Measurements from ENCODE around the gene PKDCC. TPM values are rescaled to one million over a fixed set of nuclear protein-coding genes. Genes with fewer than 3 reads are reported as not detected.

Gene PKDCC
- total and polyA plus RNA-seq, 2 donors (not counting 1 experiment from before 2014, with no cell fraction given): 0.20 to 0.82 TPM

DNA sequence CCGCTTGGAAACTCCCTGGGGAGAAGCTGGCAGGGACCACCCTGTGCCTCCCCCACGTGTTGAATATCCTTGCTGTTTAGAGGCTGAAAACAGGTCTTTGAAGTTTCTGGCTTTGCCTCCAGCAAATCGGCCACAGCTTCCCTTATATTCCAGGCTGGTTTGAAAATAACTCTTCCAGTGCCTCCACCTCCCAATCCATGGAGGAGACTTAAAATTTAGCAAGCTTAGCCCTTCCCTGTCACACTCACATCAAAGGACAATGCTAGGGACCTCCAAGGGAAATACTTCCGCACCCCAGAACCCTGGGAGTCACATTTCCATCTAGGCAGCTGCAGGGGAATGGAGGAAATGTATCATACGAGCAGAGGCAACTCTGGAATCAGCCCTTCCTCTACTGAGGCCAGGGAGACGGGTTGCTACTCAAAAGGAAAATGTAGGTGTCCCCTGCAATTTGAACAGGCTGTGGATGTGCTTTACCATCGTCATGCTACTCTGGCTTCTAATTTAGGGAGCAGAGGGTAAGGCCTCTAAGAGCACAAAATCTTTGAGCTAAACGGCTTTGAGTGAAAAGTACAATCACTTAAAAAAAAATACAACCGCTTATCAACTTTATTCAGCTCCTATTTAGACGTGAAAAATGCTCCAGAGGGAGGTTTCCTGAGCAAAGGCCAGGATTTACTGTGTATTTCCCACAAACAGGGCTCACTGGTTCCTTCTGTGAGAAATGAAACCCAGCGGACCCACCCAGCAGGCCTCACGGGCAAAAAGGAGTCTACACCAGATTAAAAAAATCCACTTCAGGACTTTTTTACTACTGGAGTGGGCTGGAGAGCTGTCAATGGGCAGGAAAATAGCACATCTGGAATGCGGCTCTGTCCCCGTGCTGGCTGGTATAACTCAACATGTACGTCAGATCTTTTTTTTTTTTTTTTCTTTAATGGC, 49.4 kb upstream of the PKDCC start:
- WGBS (ENCODE audit: insufficient coverage): 77% methylated on average over 9 of the region's 15 CpGs
- CTCF ChIA-PET: no interaction called here
- TF ChIP-seq, protein P1, sequence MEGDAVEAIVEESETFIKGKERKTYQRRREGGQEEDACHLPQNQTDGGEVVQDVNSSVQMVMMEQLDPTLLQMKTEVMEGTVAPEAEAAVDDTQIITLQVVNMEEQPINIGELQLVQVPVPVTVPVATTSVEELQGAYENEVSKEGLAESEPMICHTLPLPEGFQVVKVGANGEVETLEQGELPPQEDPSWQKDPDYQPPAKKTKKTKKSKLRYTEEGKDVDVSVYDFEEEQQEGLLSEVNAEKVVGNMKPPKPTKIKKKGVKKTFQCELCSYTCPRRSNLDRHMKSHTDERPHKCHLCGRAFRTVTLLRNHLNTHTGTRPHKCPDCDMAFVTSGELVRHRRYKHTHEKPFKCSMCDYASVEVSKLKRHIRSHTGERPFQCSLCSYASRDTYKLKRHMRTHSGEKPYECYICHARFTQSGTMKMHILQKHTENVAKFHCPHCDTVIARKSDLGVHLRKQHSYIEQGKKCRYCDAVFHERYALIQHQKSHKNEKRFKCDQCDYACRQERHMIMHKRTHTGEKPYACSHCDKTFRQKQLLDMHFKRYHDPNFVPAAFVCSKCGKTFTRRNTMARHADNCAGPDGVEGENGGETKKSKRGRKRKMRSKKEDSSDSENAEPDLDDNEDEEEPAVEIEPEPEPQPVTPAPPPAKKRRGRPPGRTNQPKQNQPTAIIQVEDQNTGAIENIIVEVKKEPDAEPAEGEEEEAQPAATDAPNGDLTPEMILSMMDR (IDR thresholded peaks at IDR 0.05): no peak
- TF ChIP-seq EZH2 (IDR thresholded peaks at IDR 0.05; ENCODE audit: borderline replicate concordance, insufficient read depth, low read depth, low read length, poor library complexity, severe bottlenecking): no peak

DNA sequence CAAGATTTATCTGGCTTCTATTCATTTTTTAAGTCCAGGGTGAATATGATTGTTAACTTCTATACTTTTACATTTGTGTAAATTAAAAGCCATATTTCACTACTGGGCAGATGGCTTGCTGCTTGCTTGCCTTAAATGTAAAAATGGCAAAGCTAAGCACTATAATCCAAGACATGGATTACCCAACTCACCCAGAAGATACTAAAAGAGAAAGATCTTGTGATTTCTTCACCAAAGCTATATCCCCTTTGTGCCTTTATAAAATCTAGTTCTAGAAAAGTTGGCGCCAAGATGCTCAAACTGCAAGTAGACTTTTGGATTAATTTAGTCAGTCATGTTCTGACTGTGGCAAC, 48.7 kb upstream of the PKDCC start:
- Mint-ChIP-seq H3K9me3 (ENCODE audit: insufficient read depth) (peaks cover 6% of the 10 kb centered on the region), H3K4me1 (no peaks in the 10 kb centered on the region), H3K4me3 (no peak overlapping the region), H3K27ac (no peak overlapping the region), H3K27me3 (peaks cover 24% of the 10 kb centered on the region)
- Histone ChIP-seq H3K4me1 (ENCODE audit: control insufficient read depth in 2 of 2, insufficient read depth in 2 of 2, low read length in 2 of 2) (no peaks in the 10 kb centered on the region), H3K4me2 (replicated peaks; ENCODE audit: low read depth, low read length, poor library complexity, severe bottlenecking) (no peak overlapping the region), H4K20me1 (ENCODE audit: control insufficient read depth, insufficient read depth, low read length, poor library complexity, severe bottlenecking) (no peaks in the 10 kb centered on the region), H3K36me3 (replicated peaks in 1 of 2; ENCODE audit: control extremely low read depth in 1 of 2, control insufficient read depth in 1 of 2, extremely low read depth in 1 of 2, insufficient read depth in 2 of 2, low read length in 1 of 2) (no peaks in the 10 kb centered on the region), H3K79me2 (ENCODE audit: control insufficient read depth, insufficient read depth, low read length) (no peaks in the 10 kb centered on the region), H3K4me3 (ENCODE audit: control extremely low read depth in 1 of 5, extremely low read depth in 1 of 5, insufficient read depth in 1 of 5, low read depth in 2 of 5, low read length in 4 of 5) (no peak overlapping the region), H3K27me3 (replicated peaks in 1 of 4; ENCODE audit: control extremely low read depth in 1 of 4, control insufficient read depth in 3 of 4, insufficient read depth in 4 of 4, low read length in 3 of 4) (no peaks in the 10 kb centered on the region), H2AFZ (ENCODE audit: insufficient read depth, low read depth, low read length, poor library complexity, severe bottlenecking) (no peak overlapping the region), H3K9me3 (ENCODE audit: control extremely low read depth in 1 of 3, control insufficient read depth in 2 of 3, insufficient read depth in 1 of 3, low read length in 2 of 3) (peaks cover 0 to 29% (median 10%) of the 10 kb centered on the region in 3 donors), H3K27ac (ENCODE audit: low read length in 2 of 2) (no peak overlapping the region), H3K9ac (ENCODE audit: low read length) (no peak overlapping the region)
- CTCF ChIA-PET: no interaction called here
- WGBS (ENCODE audit: insufficient coverage): no CpG with 5 or more reads among the region's 1 CpG
- POLR2A ChIA-PET: no interaction called here
- DNase-seq: no peak
- TF ChIP-seq, protein P1 (IDR thresholded peaks at IDR 0.05): no peak
- no peak for TF ChIP-seq EZH2 (IDR thresholded peaks at IDR 0.05; ENCODE audit: borderline replicate concordance, insufficient read depth, low read depth, low read length, poor library complexity, severe bottlenecking)
- intact Hi-C loops (cut with micrococcal nuclease): no loop called here
- ATAC-seq (ENCODE audit: low read depth): no peak

More for the DNA sequence above, 49.4 kb upstream of the PKDCC start:
- Mint-ChIP-seq H3K4me3 (no peak overlapping the region), H3K4me1 (no peaks in the 10 kb centered on the region), H3K9me3 (ENCODE audit: insufficient read depth) (peaks cover 4% of the 10 kb centered on the region), H3K27ac (no peak overlapping the region), H3K27me3 (peaks cover 24% of the 10 kb centered on the region)
- Histone ChIP-seq H3K4me2 (replicated peaks; ENCODE audit: low read depth, low read length, poor library complexity, severe bottlenecking) (no peak overlapping the region), H2AFZ (ENCODE audit: insufficient read depth, low read depth, low read length, poor library complexity, severe bottlenecking) (no peak overlapping the region), H4K20me1 (ENCODE audit: control insufficient read depth, insufficient read depth, low read length, poor library complexity, severe bottlenecking) (no peaks in the 10 kb centered on the region), H3K36me3 (replicated peaks in 1 of 2; ENCODE audit: control extremely low read depth in 1 of 2, control insufficient read depth in 1 of 2, extremely low read depth in 1 of 2, insufficient read depth in 2 of 2, low read length in 1 of 2) (no peaks in the 10 kb centered on the region), H3K9me3 (ENCODE audit: control extremely low read depth in 1 of 3, control insufficient read depth in 2 of 3, insufficient read depth in 1 of 3, low read length in 2 of 3) (peaks cover 0 to 23% (median 4%) of the 10 kb centered on the region in 3 donors), H3K4me3 (ENCODE audit: control extremely low read depth in 1 of 5, extremely low read depth in 1 of 5, insufficient read depth in 1 of 5, low read depth in 2 of 5, low read length in 4 of 5) (no peak overlapping the region), H3K79me2 (ENCODE audit: control insufficient read depth, insufficient read depth, low read length) (no peaks in the 10 kb centered on the region), H3K27ac (ENCODE audit: low read length in 2 of 2) (no peak overlapping the region), H3K4me1 (ENCODE audit: control insufficient read depth in 2 of 2, insufficient read depth in 2 of 2, low read length in 2 of 2) (no peaks in the 10 kb centered on the region), H3K9ac (ENCODE audit: low read length) (no peak overlapping the region), H3K27me3 (replicated peaks in 1 of 4; ENCODE audit: control extremely low read depth in 1 of 4, control insufficient read depth in 3 of 4, insufficient read depth in 4 of 4, low read length in 3 of 4) (no peaks in the 10 kb centered on the region)
- ATAC-seq (ENCODE audit: low read depth) (no peak), DNase-seq (no peak)
- POLR2A ChIA-PET: no interaction called here
- intact Hi-C loops (cut with micrococcal nuclease): no loop called here
